ELF-1 (cell line): Measurements from ENCODE around the gene ECM2.
A peak's percentile ranks its signal among the peaks of the same experiment; 100 is the strongest.
"Not testable (repeated sequence)": the region's sequence is repeated elsewhere in the genome, so short reads cannot be mapped to it uniquely, and the experiment has no call there.

Experiments
- DNase-seq: peaks from one replicate; pipeline ENCODE4 v3.0.0-alpha.2; 2016; ENCODE audit warnings: low read depth, low spot score

The ECM2 gene

DNA sequence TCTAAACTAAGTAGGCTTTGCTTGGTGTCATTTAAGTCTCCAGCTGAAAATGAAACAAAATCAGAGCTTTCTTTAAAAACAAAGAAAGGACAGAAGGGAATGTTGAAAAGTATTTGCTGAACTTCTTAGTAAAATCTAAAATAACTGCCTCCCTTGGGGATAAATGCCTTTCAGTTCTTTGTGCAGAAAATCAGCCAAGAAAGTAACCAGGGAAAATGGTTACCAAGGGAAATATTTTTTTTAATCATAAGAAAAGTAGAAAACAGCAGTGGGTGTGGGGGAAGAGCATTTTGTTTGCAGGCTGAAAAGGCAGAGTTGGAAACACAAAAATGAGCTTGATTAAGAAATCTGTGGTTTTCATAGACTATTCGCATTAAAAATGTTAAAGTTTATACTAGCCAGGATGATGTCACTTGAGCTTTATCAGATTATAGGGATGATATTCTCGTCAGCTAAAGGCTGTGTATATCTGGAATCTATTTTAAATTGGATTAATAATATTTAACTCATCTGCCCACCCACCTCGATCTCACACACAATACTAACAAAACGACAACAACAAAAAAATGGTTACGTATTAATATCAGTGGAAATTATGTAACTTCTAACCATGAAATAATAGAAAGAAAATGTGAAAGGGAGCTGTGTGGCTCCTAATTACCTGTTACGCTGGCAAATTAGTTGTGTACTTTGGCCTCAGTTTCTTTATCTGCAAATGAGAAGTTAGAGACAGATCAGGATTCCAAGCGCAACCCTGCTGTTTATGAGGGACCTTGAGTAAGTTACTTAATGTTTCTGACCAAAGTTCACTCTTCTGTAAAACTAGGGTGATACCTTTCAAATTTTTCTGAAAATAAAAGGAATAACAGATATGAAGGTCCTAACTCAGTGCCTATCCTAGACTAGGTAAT lies at the start of gene ECM2:
Gene ECM2 (minus strand): TSS at position 51 of the 911 bp plus-strand sequence. CDS start 13,124 bp downstream, outside the sequence.
- DNase-seq = no peak

DNA sequence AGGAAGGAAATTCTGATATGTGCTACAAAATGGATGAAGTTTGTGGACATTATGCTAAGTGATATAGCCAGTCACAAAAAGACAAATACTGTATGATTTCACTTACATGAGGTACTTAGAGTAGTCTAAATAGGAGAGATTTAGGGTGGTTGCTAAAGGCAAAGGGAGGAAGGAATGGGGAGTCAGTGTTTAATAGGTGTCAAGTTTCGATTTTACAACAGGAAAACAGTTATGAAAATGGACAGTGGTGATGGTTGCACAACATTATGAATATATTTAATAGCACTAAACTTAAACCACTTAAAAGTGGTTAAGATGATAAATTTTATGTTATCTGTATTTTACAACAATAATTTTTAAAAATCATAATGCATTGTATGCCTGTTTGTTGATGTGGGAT lies 40.4 kb upstream of the ECM2 start:
- DNase-seq = no peak

DNA sequence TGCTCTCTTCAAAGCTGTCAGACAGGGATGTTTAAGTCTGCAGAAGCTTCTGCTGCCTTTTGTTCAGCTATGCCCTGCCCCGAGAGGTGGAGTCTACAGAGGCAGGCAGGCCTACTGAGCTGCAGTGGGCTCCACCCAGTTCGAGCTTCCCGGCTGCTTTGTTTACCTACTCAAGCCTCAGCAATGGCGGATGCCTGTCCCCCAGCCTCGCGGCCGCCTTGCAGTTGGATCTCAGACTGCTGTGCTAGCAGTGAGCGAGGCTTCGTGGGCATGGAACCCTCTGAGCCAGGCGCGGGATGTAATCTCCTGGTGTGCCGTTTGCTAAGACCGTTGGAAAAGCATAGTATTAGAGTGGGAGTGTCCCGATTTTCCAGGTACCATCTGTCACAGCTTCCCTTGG lies 37.8 kb upstream of the ECM2 start:
- not testable (repeated sequence) for DNase-seq

DNA sequence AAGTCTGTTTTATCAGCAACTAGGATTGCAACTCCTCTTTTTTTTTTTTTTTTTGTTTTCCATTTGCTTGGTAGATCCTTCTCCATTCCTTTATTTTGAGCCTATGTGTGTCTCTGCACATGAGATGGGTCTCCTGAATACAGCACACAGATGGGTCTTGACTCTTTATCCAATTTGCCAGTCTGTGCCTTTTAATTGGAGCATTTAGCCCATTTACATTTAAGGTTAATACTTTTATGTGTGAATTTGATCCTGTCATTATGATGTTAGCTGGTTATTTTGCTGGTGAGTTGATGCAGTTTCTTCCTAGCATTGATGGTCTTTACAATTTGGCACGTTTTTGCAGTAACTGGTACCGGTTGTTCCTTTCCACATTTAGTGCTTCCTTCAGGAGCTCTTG lies 36.1 kb upstream of the ECM2 start:
- not testable (repeated sequence) for DNase-seq

DNA sequence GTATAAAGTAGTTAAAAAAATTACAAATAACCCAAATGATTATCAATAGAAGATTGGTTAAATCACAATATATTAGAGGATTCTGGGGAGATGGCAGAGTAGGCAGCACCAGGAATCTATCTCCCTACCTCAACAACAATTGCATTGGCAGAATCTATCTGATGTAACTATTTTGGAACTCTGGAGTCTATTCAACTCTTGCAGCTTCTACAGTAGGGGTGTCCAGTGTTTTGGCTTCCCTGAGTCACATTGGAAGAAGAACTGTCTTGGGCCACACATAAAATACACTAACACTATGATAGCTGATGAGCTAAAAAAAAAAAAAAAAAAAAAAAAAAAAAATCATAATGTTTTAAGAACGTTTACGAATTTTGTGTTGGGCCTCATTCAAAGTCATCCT lies 29.2 kb upstream of the ECM2 start:
- no peak for DNase-seq

DNA sequence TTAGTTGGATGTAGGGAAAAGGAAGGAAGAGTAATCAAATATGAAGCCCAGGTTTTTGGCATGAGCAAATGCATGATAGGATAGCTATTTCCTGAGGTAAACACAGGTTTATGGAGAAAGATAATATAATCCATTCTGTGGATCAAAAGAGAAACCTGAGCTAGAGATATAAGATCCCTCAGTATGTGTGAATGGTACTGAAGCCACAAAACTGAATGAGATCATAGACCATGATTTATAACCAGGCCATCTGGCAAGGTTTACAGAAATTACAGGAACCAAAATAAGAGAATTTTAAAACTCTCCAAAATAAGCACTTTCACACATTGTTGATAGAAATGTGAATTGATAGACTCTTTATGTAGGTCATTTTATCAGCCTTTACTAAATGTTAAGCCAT lies 28.7 kb upstream of the ECM2 start:
- DNase-seq = no peak

DNA sequence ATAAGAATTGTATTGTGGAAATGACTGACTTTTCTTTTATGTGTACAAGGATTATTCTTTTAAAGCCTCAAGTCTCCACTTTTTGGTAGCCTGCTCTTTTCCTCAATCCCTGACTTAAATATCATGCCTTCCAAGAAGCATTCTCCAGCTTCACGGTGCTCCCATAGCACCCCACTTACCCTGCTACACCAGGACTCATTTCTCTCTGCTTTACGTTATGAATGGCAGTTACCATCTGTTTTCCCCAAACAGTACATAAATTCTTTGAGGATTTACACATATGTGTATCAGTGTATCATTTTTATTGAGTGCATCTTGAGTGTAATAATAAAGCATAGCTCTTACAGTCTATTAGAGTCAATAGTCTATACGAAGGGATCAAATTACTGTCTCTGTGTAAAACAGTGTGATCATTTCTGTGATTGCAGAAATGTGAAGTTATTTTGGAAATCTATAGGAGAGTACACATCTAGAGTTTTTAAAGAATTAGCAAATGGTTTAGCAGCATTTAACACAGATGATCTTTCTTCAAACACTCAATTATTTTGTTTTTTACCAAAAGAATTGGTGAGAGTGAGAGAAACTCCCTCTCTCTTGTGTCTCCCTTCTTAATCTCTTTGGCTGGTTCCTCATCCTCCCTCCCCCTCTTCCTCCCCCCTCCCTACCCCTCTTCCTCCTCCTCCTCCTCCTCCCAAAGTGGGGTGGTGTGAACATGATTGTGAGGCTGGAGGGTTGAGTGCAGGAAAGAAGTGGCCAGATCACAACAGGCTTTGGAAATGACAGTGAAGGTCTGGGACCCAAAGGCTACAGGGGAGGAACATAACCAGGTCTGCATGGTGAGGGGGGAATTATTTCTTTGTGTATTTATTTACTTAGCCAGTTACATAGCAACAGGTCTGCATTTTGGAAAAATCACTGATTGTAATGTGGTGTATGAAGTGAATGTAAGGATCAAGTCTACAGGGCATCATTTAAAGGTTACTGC lies 27.6 kb upstream of the ECM2 start:
- no peak for DNase-seq

DNA sequence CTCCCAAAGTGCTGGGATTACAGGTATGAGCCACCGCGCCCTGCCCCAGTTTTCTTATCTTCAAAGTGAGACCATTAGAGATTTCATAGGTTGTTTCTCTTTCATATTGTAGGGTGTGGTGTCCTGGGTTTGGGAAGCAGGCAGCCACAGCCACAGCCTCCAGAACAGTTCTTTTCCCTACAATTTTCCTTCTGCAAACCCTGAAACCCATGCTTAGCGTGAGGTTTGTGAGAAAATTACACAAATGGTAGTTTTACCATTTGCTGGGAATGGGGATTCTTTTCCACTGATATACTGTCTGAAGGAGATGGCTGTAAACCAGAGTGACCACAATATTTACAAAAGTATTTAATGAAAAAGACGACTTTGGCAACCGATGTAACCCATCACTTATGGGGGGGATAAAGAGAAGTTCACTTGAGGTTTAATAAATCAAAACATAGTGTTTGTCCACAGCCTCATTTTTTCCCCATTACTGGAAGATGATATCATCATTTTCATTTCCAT lies 26.7 kb upstream of the ECM2 start:
- DNase-seq = no peak

DNA sequence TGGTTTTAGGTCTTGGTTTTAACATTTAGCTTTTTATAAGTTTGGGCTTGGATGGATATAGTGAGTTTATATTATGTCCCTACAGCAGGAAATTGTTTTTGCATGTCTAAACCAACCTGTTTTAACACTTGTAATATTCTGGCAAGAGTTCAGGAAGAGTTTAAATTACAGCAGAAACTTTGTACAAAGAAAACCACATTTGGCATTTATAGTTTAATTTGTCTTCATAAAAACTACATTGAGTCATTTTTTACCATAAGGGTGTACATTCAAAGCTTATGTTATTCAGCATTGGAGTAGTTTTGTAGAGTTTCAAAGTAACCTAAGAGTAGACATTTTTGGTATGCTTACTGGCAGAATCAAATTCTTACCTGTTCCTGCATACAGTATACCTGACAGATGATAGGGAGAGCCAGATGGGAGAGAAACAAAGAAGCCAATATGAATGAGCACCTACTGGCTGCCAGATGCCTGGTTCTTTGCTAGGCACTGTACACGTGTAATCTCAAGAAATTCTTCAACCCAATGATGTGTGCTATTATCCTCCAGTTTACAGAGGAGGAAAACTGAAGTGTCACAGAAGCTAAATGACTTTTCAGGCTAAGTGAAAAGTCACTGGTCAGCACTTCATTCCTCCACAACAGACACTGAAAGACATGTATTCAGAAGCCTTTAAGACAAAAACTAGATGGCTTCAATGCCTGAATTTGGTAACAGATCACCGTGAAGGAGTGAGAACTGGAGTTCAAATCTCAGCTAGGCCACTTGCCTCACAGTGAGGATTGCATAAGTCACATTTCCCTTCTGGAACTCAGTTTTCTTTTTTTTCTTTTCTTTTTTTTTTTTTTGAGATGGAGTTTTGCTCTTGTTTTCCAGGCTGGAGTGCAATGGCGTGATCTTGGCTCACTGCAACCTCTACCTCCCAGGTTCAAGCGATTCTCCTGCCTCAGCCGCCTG lies 25.9 kb upstream of the ECM2 start:
- DNase-seq = no peak

DNA sequence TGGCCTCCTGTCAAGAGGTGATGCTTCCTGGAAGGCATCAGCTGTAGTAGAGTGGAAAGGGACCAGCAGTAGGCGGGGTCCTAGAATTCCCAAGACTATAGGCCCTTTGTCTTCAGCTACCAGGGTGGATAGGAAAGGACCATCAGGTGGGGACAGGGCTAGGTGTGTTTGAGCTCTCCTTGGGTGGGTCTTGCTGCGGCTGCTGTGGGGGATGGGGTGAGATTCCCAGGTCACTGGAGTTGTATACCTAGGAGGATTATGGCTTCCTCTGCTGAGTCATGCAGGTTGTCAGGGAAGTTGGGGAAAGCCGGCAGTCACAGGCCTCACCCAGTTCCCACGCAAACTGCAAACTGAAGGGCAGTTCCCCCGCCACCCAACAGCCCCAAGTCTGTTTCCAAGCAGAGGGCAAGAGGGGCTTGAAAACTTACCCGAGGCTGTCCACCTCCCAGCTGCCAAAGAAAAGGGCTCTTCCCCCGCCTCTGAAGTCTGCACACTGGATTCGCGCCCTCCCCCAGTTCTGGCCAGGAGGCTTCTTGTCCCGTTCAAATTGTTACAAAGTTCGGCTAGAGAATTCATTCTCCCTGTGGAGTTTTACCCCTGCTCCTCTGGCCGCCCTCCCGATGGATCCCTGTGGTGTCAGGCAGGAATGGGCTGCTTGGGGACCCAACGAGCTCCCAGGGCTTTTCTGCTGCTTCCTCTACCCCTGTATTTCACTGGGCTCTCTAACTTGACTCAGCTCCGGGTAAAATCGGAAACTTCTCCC lies 23.0 kb upstream of the ECM2 start:
- peak; percentile 17 for DNase-seq

DNA sequence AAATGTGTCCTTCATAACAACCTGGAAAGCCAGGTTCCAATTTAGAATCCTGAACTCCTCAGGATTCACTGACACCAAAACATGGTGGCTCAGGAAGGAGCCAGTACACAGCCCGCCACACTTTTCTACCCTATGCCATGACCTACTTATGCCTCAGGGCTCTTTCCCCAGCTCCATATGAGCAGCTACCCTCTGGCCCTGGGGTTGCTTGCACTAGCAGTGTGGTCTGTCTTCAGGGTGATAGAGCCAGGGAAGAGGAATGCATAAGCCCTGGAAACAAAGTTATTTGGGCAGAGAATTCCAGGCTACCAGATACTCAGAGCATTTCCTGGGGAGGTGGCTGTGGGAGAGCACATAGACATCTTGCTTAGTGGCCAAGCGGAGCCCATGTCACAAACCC lies 15.0 kb upstream of the ECM2 start:
- DNase-seq = peak; percentile 57

DNA sequence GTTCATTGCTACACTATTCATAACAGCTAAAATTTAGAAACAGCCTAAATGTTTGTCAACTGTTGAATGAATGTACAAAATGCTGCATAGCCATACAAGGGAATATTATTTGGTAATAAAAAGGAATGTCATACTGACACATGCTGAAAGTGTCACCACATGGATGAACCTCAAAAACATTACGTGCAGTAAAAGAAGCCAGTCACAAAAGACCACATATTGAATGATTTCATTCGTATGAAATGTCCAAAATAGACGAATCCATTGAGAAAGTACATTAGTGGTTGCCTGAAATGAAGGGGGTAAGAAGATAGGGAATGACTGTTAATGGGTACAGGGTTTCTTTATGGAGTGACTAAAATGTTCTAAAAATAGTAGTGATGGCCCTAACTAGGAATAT lies 11.6 kb upstream of the ECM2 start:
- no peak for DNase-seq

DNA sequence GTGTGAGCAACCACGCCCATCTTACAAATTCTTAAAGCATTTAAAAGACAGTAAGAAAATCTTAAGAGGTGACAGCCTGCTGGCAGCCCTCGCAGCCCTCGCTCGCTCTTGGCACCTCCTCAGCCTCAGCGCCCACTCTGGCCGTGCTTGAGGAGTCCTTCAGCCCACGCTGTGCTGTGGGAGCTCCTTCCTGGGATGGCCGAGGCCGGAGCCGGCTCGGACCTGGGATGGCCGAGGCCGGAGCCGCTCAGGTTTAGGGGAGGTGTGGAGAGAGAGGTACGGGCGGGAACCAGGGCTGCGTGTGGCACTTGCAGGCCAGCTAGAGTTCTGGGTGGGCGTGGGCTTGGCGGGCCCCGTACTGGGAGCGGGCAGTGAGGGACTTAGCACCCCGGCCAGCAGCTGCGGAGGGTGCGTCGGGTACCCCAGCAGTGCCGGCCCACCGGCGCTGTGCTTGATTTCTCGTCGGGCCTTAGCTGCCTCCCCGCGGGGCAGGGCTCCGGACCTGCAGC lies 9.3 kb upstream of the ECM2 start:
- DNase-seq = no peak

DNA sequence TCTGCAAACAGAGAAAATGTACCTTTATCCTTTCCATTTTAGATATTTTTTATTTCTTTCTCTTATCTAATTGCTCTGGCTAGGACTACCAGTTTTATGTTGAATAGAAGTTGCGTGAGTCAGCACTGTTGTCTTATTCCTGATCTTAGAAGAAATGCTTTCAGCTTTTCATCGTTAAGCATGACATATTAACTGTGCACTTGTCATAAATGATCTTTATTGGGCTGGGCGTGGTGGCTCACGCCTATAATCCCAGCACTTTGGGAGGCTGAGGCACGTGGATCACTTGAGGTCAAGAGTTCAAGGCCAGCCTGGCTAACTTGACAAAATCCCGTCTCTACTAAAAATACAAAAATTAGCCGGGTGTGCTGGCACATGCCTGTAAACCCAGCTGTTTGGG lies 8.2 kb upstream of the ECM2 start:
- DNase-seq = no peak

DNA sequence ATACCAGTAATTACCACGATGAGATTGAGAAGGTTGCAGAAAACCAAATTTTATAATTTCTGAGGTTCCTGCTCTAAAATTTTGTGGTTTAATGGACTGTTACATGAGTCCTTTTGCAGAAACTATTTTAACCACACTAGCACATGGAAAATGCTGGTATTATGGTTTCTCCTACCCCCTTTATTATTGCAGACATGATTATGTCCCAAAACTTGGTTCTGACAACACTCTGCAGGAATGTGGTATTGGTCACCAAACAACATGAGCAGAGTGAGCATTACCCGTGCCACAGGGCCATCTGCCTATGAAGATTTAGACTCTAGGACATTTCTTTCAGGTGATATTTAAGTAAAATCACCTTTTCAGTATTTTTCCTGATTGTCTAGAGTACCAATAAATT lies 2.8 kb upstream of the ECM2 start:
- DNase-seq = no peak

DNA sequence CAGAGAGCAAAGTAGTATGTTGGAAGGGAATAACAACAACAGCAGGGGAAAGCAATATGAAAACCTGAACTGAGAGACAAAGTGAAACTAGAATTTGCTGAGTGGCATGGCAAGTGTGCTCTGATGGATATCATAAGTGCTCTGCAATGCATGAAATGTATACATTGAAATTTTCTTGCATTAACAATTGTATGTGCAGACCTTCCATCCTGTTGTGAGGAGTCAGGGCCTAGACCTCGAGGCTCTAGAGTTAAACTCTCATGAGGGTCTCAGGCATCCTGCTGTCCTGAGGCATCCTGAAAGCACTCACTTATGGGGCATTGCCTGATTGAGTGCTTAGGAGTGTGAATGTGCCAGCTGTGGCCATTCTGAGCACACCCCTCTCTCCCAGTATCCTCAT lies 1.1 kb downstream of the ECM2 start:
- no peak for DNase-seq

DNA sequence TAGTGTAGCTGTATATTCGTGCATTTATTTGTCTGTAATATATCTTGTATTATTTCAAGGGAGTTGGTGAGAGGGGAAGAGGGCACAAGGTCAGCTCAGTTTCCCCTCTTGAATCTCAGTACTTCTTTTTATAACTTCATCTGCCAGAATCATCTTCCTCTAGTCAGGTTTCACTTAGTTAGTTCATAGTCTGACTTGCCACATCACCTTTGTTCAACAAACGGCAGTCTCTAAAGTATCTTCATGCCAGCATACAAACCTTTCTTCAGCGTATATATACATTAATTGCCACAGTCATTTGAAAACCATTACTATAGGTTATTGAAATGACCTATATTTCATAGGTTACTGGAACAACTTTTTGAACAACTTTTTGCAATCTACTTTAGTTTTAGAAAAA lies 1.6 kb downstream of the ECM2 start:
- no peak for DNase-seq

DNA sequence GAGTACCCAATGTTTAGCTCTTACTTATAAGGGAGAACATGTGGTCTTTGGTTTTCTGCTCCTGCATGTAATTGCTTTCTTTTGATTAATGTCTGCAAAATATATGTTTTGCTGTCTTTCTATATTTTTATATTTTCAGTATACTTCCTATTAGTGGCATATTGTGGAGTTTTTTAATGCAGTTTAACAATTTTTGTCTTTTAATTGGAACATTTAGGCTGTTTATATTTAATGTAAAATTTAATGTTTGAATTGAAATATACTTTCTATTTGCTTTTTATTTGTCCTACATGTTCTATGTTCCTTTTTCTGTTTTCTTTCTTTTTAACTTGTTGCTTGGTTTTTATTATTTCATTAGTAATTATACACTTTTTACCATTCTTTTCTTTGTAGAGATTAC lies 4.9 kb downstream of the ECM2 start:
- DNase-seq = no peak

DNA sequence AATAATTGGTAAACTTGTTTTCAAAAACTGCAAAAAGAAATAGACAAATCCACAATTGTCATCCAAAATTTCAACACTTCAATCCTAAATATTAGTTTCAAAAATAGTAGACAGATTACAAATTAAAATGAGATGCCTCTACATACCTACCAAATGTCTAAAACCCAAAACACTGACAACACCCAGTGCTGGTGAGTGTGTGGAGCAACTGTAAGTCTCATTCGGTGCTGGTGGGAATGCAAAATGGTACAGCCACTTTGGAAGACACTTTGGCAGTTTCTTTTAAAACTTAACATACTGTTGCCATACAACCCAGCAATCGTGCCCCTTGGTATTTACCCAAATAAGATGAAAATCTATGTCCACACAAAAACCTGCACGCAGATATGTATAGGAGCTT lies 6.7 kb downstream of the ECM2 start:
- no peak for DNase-seq

DNA sequence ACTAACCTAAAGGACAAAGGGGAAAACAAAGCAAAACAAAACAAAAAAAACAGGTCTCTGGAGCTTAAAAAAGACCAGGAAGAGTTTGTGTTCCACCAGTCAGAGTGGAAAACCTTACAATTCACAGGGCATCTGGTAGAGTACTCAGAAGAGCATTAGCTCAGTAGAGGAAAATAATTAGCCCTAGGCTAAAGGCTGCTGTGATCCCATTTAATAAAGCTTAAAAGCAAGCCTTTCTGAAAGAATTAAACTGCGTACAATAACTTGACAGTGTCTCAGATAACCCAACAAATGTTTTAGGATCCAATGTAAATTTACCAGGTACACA lies 7.3 kb downstream of the ECM2 start:
- DNase-seq = no peak
